ENCODE results near the gene MIP.

- TF ChIP-seq CTCF (IDR thresholded peaks at IDR 0.05; ENCODE audit: insufficient read depth, low read length, poor library complexity, severe bottlenecking), result no peak
- no peak for TF ChIP-seq EZH2phosphoT487 (conservative IDR thresholded peaks at IDR 0.05; ENCODE audit: low read length)
Observed at GRCh38 chr12:56469007-56469930, 14.8 kb upstream of the MIP start.

Data from SU-DHL-6 (cell line).